HepG2 (cell line): ENCODE measurements around the gene ITGAE. TPM values are rescaled to one million over a fixed set of nuclear protein-coding genes. Genes with fewer than 3 reads are reported as not detected.

Experiments
- ATAC-seq: fragments of 200-7000 bp; cut with Tn5 transposase; 3 replicates; pipeline ENCODE4 v1.9.1; 2020; ENCODE audit warnings: mild to moderate bottlenecking, moderate library complexity
- BruUV-seq: library from RNA; stranded (reverse); fragments of 400-500 nt; replicated peaks from 2 replicates; lab custom pipeline; 2021; lab: Mats Ljungman, UMichigan
- CTCF ChIA-PET: fragments of 300-600 bp; formaldehyde crosslinking; extraction: SDS; loops from one replicate; lab custom pipeline; 2021; ENCODE audit warnings: low total read pairs, inconsistent platforms, low intra/inter-chr PET ratio; lab: Yijun Ruan, JAX
- POLR2A ChIA-PET: fragments of 350-600 bp; sonication (Branson Sonifier 250); formaldehyde crosslinking; loops from one replicate; lab custom pipeline; 2020; ENCODE audit warnings: antibody characterized with exemption, inconsistent platforms; lab: Yijun Ruan, JAX
- DNase-seq: peaks from one replicate; pipeline ENCODE4 v3.0.0-alpha.2; 2015; ENCODE audit warnings: low spot score
- FAIRE-seq: peaks from 3 replicates; lab custom pipeline; 2011; peaks lifted over from hg19 to GRCh38; lab: Jason Lieb, UNC
- H2AFZ ChIP-seq: one replicate; pipeline ENCODE4 v1.6.1; 2011; ENCODE audit warnings: low read length, inconsistent platforms
- H3K27ac ChIP-seq: fragments of 300-600 bp; 3 replicates; pipeline ENCODE4 v1.8.0; 2011; ENCODE audit warnings: mixed run types, mild to moderate bottlenecking, mixed read lengths, low read length, inconsistent platforms; ENCODE audit not compliant: insufficient read depth; ENCODE audit errors: extremely low read length
- H3K27me3 ChIP-seq, 2 experiments: fragments of 200-600 bp in 1 of 2; 2 replicates in 1 of 2; 3 replicates in 1 of 2; pipeline versions ENCODE4 v1.6.0 to v1.8.0; 2011; ENCODE audit warnings: low read length in 2 of 2, mild to moderate bottlenecking in 2 of 2, moderate library complexity in 2 of 2, inconsistent platforms in 1 of 2; ENCODE audit not compliant: insufficient read depth in 2 of 2, control insufficient read depth in 1 of 2
- H3K36me3 ChIP-seq, 2 experiments: fragments of 200-600 bp in 1 of 2; replicated peaks in 1 of 2; 2 replicates in 1 of 2; 3 replicates in 1 of 2; pipeline versions ENCODE4 v1.5.1 to v1.8.0; 2011; ENCODE audit warnings: low read length in 2 of 2, inconsistent platforms in 1 of 2; ENCODE audit not compliant: insufficient read depth in 2 of 2, control insufficient read depth in 1 of 2
- H3K4me1 ChIP-seq: 2 replicates; pipeline ENCODE4 v1.5.1; 2012; ENCODE audit warnings: low read length, inconsistent platforms; ENCODE audit not compliant: insufficient read depth
- H3K4me2 ChIP-seq: 2 replicates; pipeline ENCODE4 v1.6.0; 2011; ENCODE audit warnings: low read depth, low read length, inconsistent platforms
- H3K4me3 ChIP-seq, 3 experiments: fragments of 200-600 bp in 1 of 3; sonication (generic), shearing (Covaris generic) in 1 of 3; replicated peaks in 1 of 3; 2 replicates each; pipeline ENCODE4 v1.5.1; 2011 to 2016; ENCODE audit warnings: low read length in 3 of 3, inconsistent platforms in 2 of 3, low read depth in 2 of 3, mild to moderate bottlenecking in 2 of 3, control low read depth in 1 of 3, mixed read lengths in 1 of 3; ENCODE audit not compliant: insufficient read depth in 1 of 3
- H3K79me2 ChIP-seq: one replicate; pipeline ENCODE4 v1.6.1; 2011; ENCODE audit warnings: low read length, inconsistent platforms; ENCODE audit not compliant: insufficient read depth
- H3K9ac ChIP-seq: 2 replicates; pipeline ENCODE4 v1.6.0; 2011; ENCODE audit warnings: mild to moderate bottlenecking, low read depth, low read length, inconsistent platforms; ENCODE audit not compliant: insufficient read depth
- H3K9me3 ChIP-seq: 2 replicates; pipeline ENCODE4 v1.5.1; 2012; ENCODE audit warnings: mild to moderate bottlenecking, low read length
- H4K20me1 ChIP-seq: 2 replicates; pipeline ENCODE4 v1.6.0; 2011; ENCODE audit warnings: inconsistent platforms, mild to moderate bottlenecking, low read length, moderate library complexity; ENCODE audit not compliant: insufficient read depth
- CAMTA2 ChIP-seq: sonication (generic); formaldehyde crosslinking; IDR thresholded peaks from 2 replicates; pipeline ENCODE4 v1.4.0; 2020; ENCODE audit warnings: mild to moderate bottlenecking, missing genetic modification reagents, borderline replicate concordance
- PLSCR1 ChIP-seq: sonication (generic); formaldehyde crosslinking; IDR thresholded peaks from 2 replicates; pipeline ENCODE4 v1.5.0; 2020; ENCODE audit warnings: missing genetic modification reagents, mild to moderate bottlenecking, borderline replicate concordance
- POLR2A ChIP-seq, 2 experiments: IDR thresholded peaks; 2 replicates each; pipeline ENCODE4 v1.6.1; 2011; ENCODE audit warnings: low read depth in 2 of 2, low read length in 2 of 2, mild to moderate bottlenecking in 1 of 2, moderate library complexity in 1 of 2; ENCODE audit not compliant: insufficient read depth in 1 of 2
- THAP8 ChIP-seq: sonication (generic); formaldehyde crosslinking; IDR thresholded peaks from 2 replicates; pipeline ENCODE4 v1.5.1; 2020; ENCODE audit warnings: missing genetic modification reagents, mild to moderate bottlenecking, borderline replicate concordance
- ZNF121 ChIP-seq: sonication (generic); formaldehyde crosslinking; IDR thresholded peaks from 2 replicates; pipeline ENCODE4 v1.5.0; 2020; ENCODE audit warnings: mild to moderate bottlenecking, missing genetic modification reagents
- ZNF552 ChIP-seq: sonication (generic); formaldehyde crosslinking; IDR thresholded peaks from 2 replicates; pipeline ENCODE4 v1.9.0; 2022; ENCODE audit warnings: missing genetic modification reagents, mild to moderate bottlenecking, borderline replicate concordance
- ZNF605 ChIP-seq: sonication (generic); formaldehyde crosslinking; IDR thresholded peaks from 2 replicates; pipeline ENCODE4 v1.8.0; 2022; ENCODE audit warnings: mild to moderate bottlenecking, missing genetic modification reagents
- WGBS: methylation state at CpG from one replicate; pipeline ENCODE4 v1.1.6; 2017; ENCODE audit warnings: low lambda C conversion rate; 5-methylcytosine and 5-hydroxymethylcytosine counted together
- in situ Hi-C: cut with HindIII; loops from 2 replicates; pipeline ENCODE4 v1.10.0; 2017; ENCODE audit warnings: low pct_unique_long_range_greater_than_20kb; ENCODE audit not compliant: extremely low pct_ligation_motif_present
- intact Hi-C: fragments of 100-400 bp; cut with micrococcal nuclease; formaldehyde crosslinking; loops from one replicate; pipeline ENCODE4 v1.10.0; 2022; ENCODE audit not compliant: unreplicated experiment
- polyA plus RNA-seq, 8 experiments: library from polyadenylated mRNA; depleted of rRNA in 3 of 8; stranded (reverse) in 7 of 8; unstranded in 1 of 8; fragments of >200 nt; fragmentation: Illumina TruSeq in 4 of 8; extraction: Trizol in 4 of 8; gene quantifications; 2 replicates each; pipeline versions ENCODE4 v1.2.1 to v1.2.3, GENCODE V29; 2011 to 2016; ENCODE audit warnings: low read depth in 4 of 8, missing spikeins in 1 of 8, mixed read lengths in 1 of 8; ENCODE audit not compliant: insufficient read depth in 1 of 8
- total RNA-seq, 5 experiments: library from RNA; depleted of rRNA; stranded (reverse); fragments of >200 nt; fragmentation: Illumina TruSeq; extraction: Trizol; gene quantifications; 2 replicates each; pipeline ENCODE4 v1.2.3, GENCODE V29; 2016; ENCODE audit warnings: low read depth in 1 of 5

Gene ITGAE
- total and polyA plus RNA-seq, 2 of the 13 experiments (the other 11 are each of a cell fraction or from before 2014, with no cell fraction given) = 42.3 to 49.0 TPM

- TF ChIP-seq POLR2A (IDR thresholded peaks at IDR 0.05; ENCODE audit: insufficient read depth in 1 of 2, low read depth in 2 of 2, low read length in 2 of 2) = no peak
Measured at GRCh38 chr17:3815122-3815521, 14.1 kb upstream of the ITGAE start (continued).

- FAIRE-seq (no peak), ATAC-seq (no peak)
Measured at GRCh38 chr17:3814361-3814760, 13.4 kb upstream of the ITGAE start.

More at GRCh38 chr17:3814361-3814760, 13.4 kb upstream of the ITGAE start:
- Histone ChIP-seq H3K4me2 (no peak overlapping the region), H3K27me3 (no peaks in the 10 kb centered on the region), H3K27ac (no peak overlapping the region), H3K79me2 (no peaks in the 10 kb centered on the region), H4K20me1 (no peaks in the 10 kb centered on the region), H3K4me1 (peaks cover 10% of the 10 kb centered on the region; the same call in 1 of the 2 replicates), H3K9me3 (no peaks in the 10 kb centered on the region), H3K4me3 (no peak overlapping the region), H3K9ac (no peak overlapping the region), H3K36me3 (peaks cover 19 to 65% of the 10 kb centered on the region in 2 experiments; a peak in 4 of 5 replicates), H2AFZ (no peak overlapping the region)
- ChIA-PET CTCF (no interaction called here), POLR2A (no interaction called here)
- DNase-seq = no peak
- WGBS = 93% methylated on average over 13 of the region's 13 CpGs
- no peak for TF ChIP-seq ZNF605 (CRISPR knock-in tag)
- no peak for TF ChIP-seq THAP8 (CRISPR knock-in tag)
- TF ChIP-seq CAMTA2 = no peak
- no peak for TF ChIP-seq ZNF121 (CRISPR knock-in tag)
- TF ChIP-seq PLSCR1 = no peak
- TF ChIP-seq ZNF552 (CRISPR knock-in tag) = no peak
- no TSS peak for BruUV-seq
- intact Hi-C loops = no loop called here
- in situ Hi-C loops = no loop called here
